B cell (primary cell): ENCODE measurements around the gene LIG3. TPM values are rescaled to one million over a fixed set of nuclear protein-coding genes. Genes with fewer than 3 reads are reported as not detected.

Experiments used
- ATAC-seq: fragments of 200-7000 bp; cut with Tn5 transposase; one replicate; pipeline ENCODE4 v1.10.0; 2021; ENCODE audit warnings: low read depth, mild to moderate bottlenecking, moderate number of reproducible peaks, moderate library complexity
- CTCF ChIA-PET: fragments of 350-600 bp; sonication (Branson Sonifier 250); formaldehyde crosslinking; loops from one replicate; lab custom pipeline; 2021; ENCODE audit warnings: antibody characterized with exemption, inconsistent platforms; lab: Charles Lee
- POLR2A ChIA-PET: fragments of 350-600 bp; sonication (Branson Sonifier 250); formaldehyde crosslinking; loops from one replicate; lab custom pipeline; 2021; ENCODE audit warnings: antibody characterized with exemption; lab: Charles Lee
- DNase-seq: peaks from one replicate; pipeline ENCODE4 v3.0.0; 2013
- H2AFZ ChIP-seq: 2 replicates; pipeline ENCODE4 v1.6.1; 2012; ENCODE audit warnings: mild to moderate bottlenecking, low read depth, low read length; ENCODE audit not compliant: insufficient read depth, poor library complexity, severe bottlenecking
- H3K27ac ChIP-seq, 2 donors: 1 replicate in 1 of 2; 2 replicates in 1 of 2; pipeline ENCODE4 v1.5.1; 2012 to 2013; ENCODE audit warnings: low read length in 2 of 2, mild to moderate bottlenecking in 2 of 2, moderate library complexity in 1 of 2
- H3K27me3 ChIP-seq, 4 experiments: fragments of 200-600 bp in 1 of 4; sonication (generic) in 1 of 4; replicated peaks in 1 of 4; 1 replicate in 2 of 4; 2 replicates in 2 of 4; pipeline versions ENCODE4 v1.6.1 to v1.7.0; 2013 to 2016; ENCODE audit warnings: low read length in 3 of 4, mild to moderate bottlenecking in 2 of 4, mixed read lengths in 1 of 4, moderate library complexity in 1 of 4; ENCODE audit not compliant: insufficient read depth in 4 of 4, control insufficient read depth in 3 of 4; ENCODE audit errors: control extremely low read depth in 1 of 4
- H3K36me3 ChIP-seq, 2 experiments: replicated peaks in 1 of 2; 1 replicate in 1 of 2; 2 replicates in 1 of 2; pipeline versions ENCODE4 v1.6.1 to v1.7.1; 2013; ENCODE audit warnings: low read length in 1 of 2; ENCODE audit not compliant: insufficient read depth in 2 of 2, control insufficient read depth in 1 of 2; ENCODE audit errors: control extremely low read depth in 1 of 2, extremely low read depth in 1 of 2
- H3K4me1 ChIP-seq, 2 donors: fragments of 200-600 bp in 1 of 2; sonication (generic) in 1 of 2; 1 replicate in 1 of 2; 2 replicates in 1 of 2; pipeline versions ENCODE4 v1.5.1 to v1.6.1; 2013 to 2017; ENCODE audit warnings: low read length in 2 of 2; ENCODE audit not compliant: control insufficient read depth in 2 of 2, insufficient read depth in 2 of 2
- H3K4me2 ChIP-seq: replicated peaks from 2 replicates; pipeline ENCODE3; 2012; ENCODE audit warnings: mild to moderate bottlenecking, low read depth, low read length; ENCODE audit not compliant: poor library complexity, severe bottlenecking
- H3K4me3 ChIP-seq, 5 experiments: fragments of 200-600 bp in 1 of 5; sonication (generic) in 1 of 5; 1 replicate in 3 of 5; 2 replicates in 2 of 5; pipeline versions ENCODE4 v1.5.1 to v1.7.0; 2011 to 2016; ENCODE audit warnings: low read length in 4 of 5, mild to moderate bottlenecking in 4 of 5, low read depth in 2 of 5, control low read depth in 1 of 5, moderate library complexity in 1 of 5; ENCODE audit not compliant: insufficient read depth in 1 of 5; ENCODE audit errors: control extremely low read depth in 1 of 5, extremely low read depth in 1 of 5
- H3K79me2 ChIP-seq: fragments of 200-600 bp; sonication (generic); one replicate; pipeline ENCODE4 v1.6.0; 2016; ENCODE audit warnings: low read length; ENCODE audit not compliant: control insufficient read depth, insufficient read depth
- H3K9ac ChIP-seq: fragments of 200-600 bp; sonication (generic); 2 replicates; pipeline ENCODE4 v1.6.1; 2017; ENCODE audit warnings: mild to moderate bottlenecking, low read length, moderate library complexity
- H3K9me3 ChIP-seq, 3 donors: one replicate each; pipeline versions ENCODE4 v1.6.1 to v1.7.1; 2013; ENCODE audit warnings: low read length in 2 of 3; ENCODE audit not compliant: control insufficient read depth in 2 of 3, insufficient read depth in 1 of 3; ENCODE audit errors: control extremely low read depth in 1 of 3
- H4K20me1 ChIP-seq: 2 replicates; pipeline ENCODE4 v1.6.0; 2012; ENCODE audit warnings: mild to moderate bottlenecking, low read length; ENCODE audit not compliant: insufficient read depth, control insufficient read depth, poor library complexity, severe bottlenecking
- H3K27ac Mint-ChIP-seq: one replicate; pipeline ENCODE4 v1.8.0; 2021; ENCODE audit warnings: mixed read lengths
- H3K27me3 Mint-ChIP-seq: one replicate; pipeline ENCODE4 v1.8.0; 2021; ENCODE audit warnings: mixed read lengths
- H3K4me1 Mint-ChIP-seq: one replicate; pipeline ENCODE4 v1.8.0; 2021; ENCODE audit warnings: mixed read lengths
- H3K4me3 Mint-ChIP-seq: one replicate; pipeline ENCODE4 v1.8.0; 2021; ENCODE audit warnings: mixed read lengths
- H3K9me3 Mint-ChIP-seq: one replicate; pipeline ENCODE4 v1.8.0; 2022; ENCODE audit warnings: mixed read lengths; ENCODE audit not compliant: insufficient read depth
- CTCF ChIP-seq: fragments of 200-600 bp; IDR thresholded peaks from one replicate; pipeline ENCODE4 v1.8.0; 2022; ENCODE audit warnings: antibody characterized with exemption, mild to moderate bottlenecking
- EZH2 ChIP-seq: IDR thresholded peaks from 2 replicates; pipeline ENCODE4 v1.6.1; 2012; ENCODE audit warnings: borderline replicate concordance, low read depth, mild to moderate bottlenecking, moderate library complexity, low read length; ENCODE audit not compliant: insufficient read depth, poor library complexity, severe bottlenecking
- WGBS: methylation state at CpG from one replicate; pipeline ENCODE4 v1.1.5; 2013; ENCODE audit warnings: missing lambda C conversion rate; ENCODE audit not compliant: insufficient coverage; 5-methylcytosine and 5-hydroxymethylcytosine counted together
- intact Hi-C: fragments of 100-400 bp; cut with micrococcal nuclease; formaldehyde crosslinking; loops from one replicate; pipeline ENCODE4 v1.10.0; 2022
- polyA plus RNA-seq: library from polyadenylated mRNA; depleted of rRNA; stranded (reverse); fragments of >200 nt; gene quantifications from 2 replicates; pipeline ENCODE4 v1.2.3, GENCODE V29; 2012
- total RNA-seq, 2 donors: library from RNA; stranded (reverse); fragments of 120-200 nt in 1 of 2; gene quantifications; 1 replicate in 1 of 2; 2 replicates in 1 of 2; pipeline versions ENCODE4 v1.2.3 to v1.2.4, GENCODE V29; 2013 to 2022

The LIG3 gene
- total and polyA plus RNA-seq, 2 donors (not counting 1 experiment from before 2014, with no cell fraction given) = 8.8 to 34.4 TPM

DNA sequence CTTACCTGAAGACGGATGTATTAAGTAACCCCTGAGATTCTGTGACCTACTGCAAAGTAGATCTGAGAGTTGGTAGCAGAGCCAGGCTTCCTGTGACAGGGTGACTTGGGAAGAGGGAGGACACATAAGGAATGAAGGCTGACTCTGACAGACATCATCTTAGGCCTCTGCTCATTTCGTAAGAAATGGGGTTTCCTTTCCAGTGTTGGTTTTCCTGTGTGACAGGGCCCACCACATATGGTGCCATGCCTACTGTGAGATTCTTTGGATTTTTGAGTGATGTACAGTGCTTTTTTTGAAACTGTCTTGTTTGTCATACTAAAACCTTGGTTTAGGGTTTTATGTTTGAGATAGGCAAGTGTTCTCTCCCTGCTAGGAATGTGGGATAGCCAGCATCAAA, 12.7 kb downstream of the LIG3 start:
- H3K9me3 Mint-ChIP-seq = no peaks in the 10 kb centered on the region
- DNase-seq (no peak), ATAC-seq (no peak)
- Histone ChIP-seq H3K27ac (no peak overlapping the region), H3K9me3 (no peaks in the 10 kb centered on the region), H3K4me3 (no peak overlapping the region), H2AFZ (no peak overlapping the region), H3K27me3 (no peaks in the 10 kb centered on the region), H3K36me3 (peaks cover 0 to 62% of the 10 kb centered on the region in 2 experiments), H4K20me1 (no peaks in the 10 kb centered on the region), H3K4me1 (no peaks in the 10 kb centered on the region), H3K4me2 (no peak overlapping the region), H3K9ac (no peak overlapping the region), H3K79me2 (peaks cover 4% of the 10 kb centered on the region)
- H3K27ac Mint-ChIP-seq = no peak overlapping the region
- 67% methylated on average over 2 of the region's 2 CpGs for whole genome bisulfite sequencing
- CTCF ChIA-PET = interaction anchor here (1.4 to 1.7 kb wide), 2 partner anchors 10 to 126 kb away, joined by 3 to 5 read pairs; partner anchors contain the start of gene RAD51D
- POLR2A ChIA-PET = no interaction called here
- intact Hi-C loops = no loop called here
- H3K4me3 Mint-ChIP-seq = no peak overlapping the region
- no peak for TF ChIP-seq EZH2
- TF ChIP-seq CTCF = no peak
- H3K27me3 Mint-ChIP-seq = no peaks in the 10 kb centered on the region
- no peaks in the 10 kb centered on the region for H3K4me1 Mint-ChIP-seq

- no peaks in the 10 kb centered on the region for H3K4me1 ChIP-seq
- Mint-ChIP-seq H3K4me1 (peaks cover 3% of the 10 kb centered on the region), H3K27me3 (no peaks in the 10 kb centered on the region), H3K9me3 (no peaks in the 10 kb centered on the region), H3K27ac (no peak overlapping the region), H3K4me3 (no peak overlapping the region)
- H3K79me2 ChIP-seq = no peaks in the 10 kb centered on the region
- H4K20me1 ChIP-seq = no peaks in the 10 kb centered on the region
- no peak for TF ChIP-seq CTCF
- TF ChIP-seq EZH2 = no peak
- H3K4me3 ChIP-seq = no peak overlapping the region
- H3K27ac ChIP-seq = no peak overlapping the region
- ATAC-seq (no peak), DNase-seq (no peak)
- intact Hi-C loops = loop anchor here (5.0 kb wide), 1 partner anchor 454 kb away; no protein-coding TSS in a partner anchor
- no peaks in the 10 kb centered on the region for H3K9me3 ChIP-seq
- H2AFZ ChIP-seq = no peak overlapping the region
- H3K27me3 ChIP-seq = no peaks in the 10 kb centered on the region
- H3K9ac ChIP-seq = no peak overlapping the region
- CTCF ChIA-PET = interaction anchor here (0.8 to 6.9 kb wide), 7 partner anchors 15 to 123 kb away, joined by 3 to 70 read pairs (median 4); partner anchors contain the start of genes RAD51D and RFFL
- POLR2A ChIA-PET = no interaction called here
- no peak overlapping the region for H3K4me2 ChIP-seq
- 100% methylated on average over 3 of the region's 3 CpGs for WGBS
- H3K36me3 ChIP-seq = peaks cover 0 to 44% of the 10 kb centered on the region in 2 experiments
Observed at GRCh38 chr17:34996422-34997285, 16.3 kb downstream of the LIG3 start.
